AG08396 (cell line): Measurements from ENCODE around the gene CDT1.
"Not testable (repeated sequence)": the region's sequence is repeated elsewhere in the genome, so short reads cannot be mapped to it uniquely, and the experiment has no call there.

Experiments
- DNase-seq: peaks from one replicate; pipeline ENCODE4 v3.0.0; 2012; ENCODE audit warnings: low spot score, mixed read lengths

The CDT1 gene

DNA sequence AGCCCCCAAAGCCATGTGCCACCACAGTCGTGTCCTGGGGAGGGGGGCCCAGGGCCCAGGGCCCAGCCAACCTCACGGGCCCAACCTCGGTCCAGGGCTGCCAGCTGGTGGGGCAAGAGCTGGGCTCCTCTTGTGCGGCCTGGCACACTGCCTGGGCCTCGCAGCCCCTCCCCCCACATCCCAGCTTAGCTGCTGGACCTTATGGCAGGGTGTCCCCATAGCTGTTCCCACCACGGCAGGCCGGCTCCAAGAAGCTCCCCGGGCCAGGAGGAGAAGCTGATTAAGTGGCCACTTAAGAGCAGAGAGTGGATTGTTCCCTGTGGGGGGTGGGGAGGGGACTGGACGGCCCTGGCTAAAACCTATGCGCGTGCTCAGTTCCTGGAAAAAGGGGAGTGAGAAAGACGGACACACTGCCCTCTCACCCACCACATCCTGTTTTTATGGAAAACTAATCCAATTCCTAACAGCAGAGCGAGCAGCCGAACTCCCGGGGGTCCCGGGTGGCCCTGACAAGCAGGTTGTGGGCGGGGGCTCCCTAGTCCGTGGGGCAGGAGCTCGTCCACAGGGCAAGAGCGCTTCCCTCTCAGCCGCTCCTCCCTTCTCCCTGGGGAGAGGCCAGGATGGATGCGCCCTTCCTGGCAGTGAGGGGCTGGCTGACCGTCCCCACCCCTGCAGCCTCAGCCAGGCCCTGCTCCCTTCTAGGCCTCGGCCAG, 35.4 kb upstream of the CDT1 start:
- DNase-seq, result peak; percentile 79

DNA sequence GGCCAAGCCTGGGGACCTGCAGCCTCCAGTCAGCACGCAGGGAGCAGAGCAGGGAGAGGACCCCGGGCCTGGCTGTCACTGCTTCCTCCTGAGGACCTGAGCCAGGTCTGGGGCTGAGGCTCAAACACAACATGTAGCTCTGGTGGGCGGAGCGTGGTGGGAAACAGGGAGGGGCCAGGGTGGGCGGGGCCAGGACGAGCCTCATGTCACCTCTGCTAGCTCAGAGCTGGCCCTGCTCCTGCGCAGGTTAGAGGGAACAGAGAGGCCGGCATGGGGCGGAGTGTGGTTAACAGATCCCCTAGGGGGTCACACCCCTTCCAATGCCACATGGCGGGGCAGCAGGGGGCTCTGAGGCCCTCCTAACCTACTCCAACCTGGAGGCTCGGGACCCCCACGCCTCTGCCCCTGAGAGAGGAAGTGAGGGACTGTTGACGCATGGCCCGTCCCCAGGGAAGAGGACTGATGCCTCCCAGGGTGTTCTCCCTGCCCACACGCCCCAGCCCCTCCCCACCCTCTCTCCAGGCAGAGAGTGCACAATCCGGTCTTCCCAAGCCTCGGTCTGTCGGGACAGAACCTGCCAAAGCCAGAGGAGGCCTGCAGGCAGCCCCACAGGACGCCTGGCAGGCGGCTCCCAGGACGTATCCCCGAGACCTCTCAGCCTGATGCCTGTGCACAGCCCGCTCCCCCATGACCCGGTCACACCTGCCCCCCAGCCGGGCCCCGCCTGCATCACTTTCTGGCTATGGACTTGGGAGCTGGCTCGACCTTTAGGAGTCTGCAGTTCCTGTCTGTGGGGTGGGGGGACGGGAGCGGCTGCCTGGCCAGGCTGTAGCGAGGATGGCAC, 33.8 kb upstream of the CDT1 start:
- peak; percentile 58 for DNase-seq

DNA sequence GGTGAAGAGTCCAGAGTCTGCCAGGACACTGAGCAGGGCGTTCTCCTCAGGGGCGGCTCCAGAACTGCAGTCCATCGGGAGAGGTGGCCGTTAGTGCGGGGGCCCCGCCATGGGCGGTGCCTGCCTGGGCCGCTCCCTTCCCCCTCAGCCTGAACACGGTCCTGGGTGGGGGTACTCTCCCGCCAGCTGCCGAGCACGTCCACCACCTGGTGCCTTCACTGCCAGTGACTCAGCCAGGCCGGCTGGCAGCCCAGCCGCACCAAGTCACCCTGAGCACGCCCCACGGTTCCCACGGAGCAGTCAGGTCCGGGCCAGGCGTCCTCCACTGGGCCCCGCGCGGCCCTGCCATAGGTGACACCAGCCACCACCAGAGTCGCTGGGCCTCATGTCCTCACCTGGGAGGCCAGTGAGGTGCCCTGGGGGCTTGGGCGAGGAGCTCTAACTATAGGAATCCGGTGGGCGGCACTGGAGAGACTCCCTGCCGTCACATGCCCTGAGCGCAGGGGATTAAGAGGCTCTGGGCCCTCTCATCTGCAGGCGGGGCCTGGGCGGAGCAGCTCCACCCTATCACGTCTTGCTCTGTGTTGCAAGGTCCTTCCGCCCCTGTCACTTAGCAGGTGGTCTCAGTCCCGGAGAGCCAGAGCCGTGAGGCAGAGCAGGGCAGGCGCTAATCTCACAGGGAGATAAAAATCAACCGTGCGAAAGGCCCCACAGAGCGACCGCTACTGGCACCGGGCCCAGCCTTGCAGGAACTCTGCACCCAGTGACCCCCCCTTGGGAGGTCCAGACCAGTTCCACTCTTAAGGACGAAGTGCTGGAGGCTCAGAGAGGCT, 32.9 kb upstream of the CDT1 start:
- DNase-seq, result no peak

DNA sequence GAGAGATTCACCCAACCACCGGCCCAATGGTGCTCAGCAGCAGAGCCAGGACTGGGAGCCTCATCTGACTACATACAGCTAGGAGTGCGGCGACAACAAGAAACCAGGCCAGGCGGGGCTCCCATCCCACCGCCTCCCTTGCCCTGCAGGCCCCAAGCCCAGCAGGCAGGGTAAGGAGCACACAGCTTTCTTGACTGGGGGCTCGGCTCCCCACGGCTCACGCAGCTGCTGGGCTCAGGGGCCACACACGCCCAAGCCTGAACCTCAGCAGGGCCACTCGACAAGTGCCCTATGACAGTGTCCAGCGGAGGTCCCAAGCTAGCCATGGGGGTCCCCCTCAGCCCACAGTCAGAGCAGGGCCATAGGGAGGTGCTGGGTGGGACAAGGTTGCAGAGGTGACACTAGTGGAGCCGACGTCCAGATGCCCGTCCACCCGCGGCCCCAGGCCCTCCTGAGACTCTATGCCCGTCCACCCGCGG, 32.3 kb upstream of the CDT1 start:
- no peak for DNase-seq

DNA sequence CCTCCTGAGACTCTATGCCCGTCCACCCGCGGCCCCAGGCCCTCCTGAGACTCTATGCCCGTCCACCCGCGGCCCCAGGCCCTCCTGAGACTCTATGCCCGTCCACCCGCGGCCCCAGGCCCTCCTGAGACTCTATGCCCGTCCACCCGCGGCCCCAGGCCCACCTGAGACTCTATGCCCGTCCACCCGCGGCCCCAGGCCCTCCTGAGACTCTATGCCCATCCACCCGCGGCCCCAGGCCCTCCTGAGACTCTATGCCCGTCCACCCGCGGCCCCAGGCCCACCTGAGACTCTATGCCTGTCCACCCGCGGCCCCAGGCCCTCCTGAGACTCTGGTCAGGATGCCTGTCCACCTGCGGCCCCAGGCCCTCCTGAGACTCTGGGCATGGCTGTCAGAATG, 31.8 kb upstream of the CDT1 start:
- not testable (repeated sequence) for DNase-seq

DNA sequence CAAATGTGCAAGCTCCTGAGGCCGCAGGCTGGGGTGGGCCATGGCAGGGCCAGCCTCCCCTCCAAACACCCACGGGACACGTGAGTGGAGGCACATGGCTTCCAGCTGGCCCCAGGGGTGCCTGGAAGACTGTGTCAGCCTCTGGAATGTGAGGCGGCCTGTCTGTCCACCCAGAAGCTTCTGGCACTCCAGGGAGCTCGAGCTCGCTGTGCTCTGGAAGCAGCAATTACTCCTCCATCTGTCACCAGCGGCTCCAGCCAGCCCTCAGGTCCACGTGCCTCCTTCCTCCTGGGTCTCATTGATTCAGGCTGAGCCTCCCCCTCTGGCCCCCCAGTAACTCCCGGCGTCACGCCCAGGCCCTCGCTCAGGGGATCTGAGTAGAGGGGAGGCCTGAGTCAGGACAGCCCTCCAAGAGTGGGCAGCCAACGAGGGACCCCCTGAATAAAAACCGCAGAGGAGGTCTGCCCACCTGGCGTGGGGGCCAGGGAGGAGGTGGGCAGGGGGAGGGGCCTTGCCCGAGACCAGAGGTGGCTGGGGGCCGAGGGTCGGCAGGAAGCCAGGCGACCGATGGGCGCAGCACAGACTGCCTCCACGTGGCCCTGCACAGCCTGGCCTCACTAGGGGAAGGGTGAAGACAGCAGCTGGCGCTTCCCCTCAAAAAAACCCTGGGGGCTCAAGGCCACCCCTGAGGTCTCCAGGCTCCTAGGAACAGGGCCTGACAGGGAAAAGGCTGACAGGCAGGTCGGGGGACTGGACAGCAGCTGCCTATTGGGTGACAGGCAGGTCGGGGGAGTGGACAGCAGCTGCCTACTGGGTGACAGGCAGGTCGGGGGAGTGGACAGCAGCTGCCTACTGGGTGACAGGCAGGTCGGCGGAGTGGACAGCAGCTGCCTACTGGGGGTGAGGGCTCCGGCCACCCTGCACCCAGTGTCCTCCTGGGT, 30.4 kb upstream of the CDT1 start:
- peak; percentile 94 for DNase-seq

DNA sequence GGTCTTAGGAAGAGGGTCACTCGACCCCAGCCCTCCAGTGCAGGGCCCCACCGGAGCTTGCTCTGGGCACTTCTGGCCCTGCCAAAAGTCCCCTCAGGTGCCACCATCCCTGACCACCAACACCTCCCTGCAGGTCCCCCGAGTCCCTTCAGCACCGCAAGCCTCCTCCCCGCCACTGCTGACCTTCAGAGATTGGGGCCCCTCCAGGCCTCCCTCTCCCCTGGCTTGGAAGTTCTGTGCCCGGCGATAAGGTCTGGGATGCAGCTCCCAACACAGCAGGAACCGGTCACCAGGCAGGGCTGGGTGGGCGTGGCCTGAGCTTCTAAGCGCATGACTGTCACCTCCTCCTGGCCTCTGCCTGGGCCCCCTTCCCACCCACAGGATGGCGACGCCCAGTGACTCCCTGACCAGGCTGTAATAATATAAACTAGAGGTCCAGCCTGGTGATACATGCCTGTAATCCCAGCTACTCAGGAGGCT, 29.7 kb upstream of the CDT1 start:
- DNase-seq, result peak; percentile 85

DNA sequence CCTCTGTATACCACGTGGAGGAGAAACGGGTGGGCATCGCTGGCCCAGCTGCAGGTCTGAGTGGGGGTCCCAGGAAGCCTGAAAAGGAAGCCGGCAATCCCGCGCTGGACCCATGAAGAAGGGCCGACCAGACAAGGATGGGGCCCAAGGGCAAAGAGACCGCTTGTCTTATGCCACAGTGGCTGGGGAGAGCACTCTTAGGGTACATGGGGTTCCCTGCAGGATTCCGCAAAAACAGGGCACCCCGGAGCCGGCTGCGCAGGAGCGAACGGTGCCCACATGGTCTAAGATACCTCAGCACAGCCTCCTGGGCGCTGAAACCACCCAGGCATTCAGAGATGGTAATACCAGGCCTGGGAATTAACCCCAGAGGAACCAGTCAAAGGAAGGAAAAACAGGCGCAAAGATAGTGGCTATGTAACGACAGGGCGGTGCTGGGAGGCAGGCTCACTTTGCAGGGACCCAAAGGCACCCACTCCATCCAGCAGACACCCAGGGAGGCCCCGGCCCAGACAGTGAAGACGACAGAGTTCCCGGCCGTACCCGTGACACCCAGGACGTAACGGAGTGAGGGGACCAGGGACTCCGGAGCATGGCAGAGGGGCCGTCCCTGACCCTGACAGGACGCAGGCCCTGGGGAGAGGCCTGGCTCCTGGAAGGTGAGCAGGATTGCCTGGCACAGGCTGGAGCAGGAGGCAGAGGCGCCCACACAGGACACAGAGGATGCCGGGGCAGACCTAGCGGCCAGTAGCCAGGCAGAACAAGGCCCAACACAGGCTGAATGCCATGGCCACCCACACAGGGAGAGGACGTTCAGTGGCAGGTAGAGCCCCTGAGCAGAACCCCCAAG, 28.8 kb upstream of the CDT1 start:
- DNase-seq, result no peak

DNA sequence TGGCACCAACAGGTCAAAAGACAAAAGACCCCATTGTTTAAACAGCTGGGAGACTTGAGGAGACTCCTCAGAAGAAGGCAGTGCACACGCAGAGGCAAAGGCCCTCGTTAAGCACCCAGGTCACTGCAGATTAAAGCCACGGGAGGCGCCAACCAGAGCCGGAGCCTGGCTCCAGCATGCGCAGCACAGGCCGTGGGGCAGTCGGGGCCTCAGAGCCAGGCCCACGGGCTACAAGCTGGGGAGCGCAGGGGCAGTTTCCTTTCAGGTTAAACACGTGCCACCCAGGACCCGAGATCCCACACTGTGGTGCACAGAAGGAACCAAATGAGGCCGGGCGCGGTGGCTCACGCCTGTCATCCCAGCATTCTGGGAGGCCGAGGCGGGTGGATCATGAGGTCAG, 27.8 kb upstream of the CDT1 start:
- DNase-seq, result no peak

DNA sequence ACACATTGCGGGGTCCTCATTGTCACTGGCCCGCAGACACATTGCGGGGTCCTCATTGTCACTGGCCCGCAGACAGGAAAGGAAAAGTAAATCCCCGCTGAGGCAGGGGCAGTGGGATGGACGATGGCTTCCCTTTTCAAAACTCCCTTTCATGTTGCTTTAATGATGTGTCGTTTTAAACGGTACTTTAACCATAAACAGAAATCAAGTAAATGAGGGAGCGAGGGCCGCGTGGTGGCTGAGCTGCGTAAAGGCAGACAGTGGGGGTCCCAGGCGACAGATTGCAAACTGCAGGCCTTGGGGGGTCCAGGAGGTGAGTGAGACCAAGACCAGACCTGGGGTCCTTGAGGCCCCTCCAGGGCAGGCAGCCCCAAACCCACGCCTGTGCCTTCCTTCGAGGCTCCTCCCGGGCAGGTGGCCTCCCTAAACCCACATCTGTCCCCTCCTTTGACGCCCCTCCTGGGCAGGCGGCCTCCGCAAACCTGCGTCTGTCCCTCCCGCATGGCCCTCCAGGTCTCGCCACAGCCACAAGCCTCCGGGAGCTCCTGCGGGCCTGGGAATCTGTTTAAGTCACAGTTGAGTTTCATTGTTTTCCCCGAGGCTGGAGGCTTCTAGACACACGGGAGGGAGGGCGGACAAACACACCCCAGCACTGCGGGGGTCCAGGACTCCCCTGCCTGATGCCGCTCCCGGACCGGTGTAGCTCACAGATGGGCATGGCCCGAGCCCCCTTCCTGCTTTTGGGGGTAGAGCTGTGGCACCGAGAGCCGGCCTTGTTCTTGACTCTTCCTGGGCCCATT, 25.9 kb upstream of the CDT1 start:
- no peak for DNase-seq

DNA sequence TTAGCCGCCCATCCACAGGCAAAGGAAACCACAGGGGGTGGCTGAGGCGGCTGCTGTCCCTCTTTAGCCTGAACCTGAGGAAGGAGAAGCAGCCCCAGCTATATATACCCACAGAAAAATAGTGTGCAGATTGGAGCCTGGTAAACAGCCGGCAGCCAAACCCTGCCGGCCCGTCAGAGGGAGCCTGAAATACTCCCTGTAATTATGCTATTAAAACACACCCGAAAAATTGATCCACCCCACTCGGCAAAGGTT, 25.4 kb upstream of the CDT1 start:
- no peak for DNase-seq

DNA sequence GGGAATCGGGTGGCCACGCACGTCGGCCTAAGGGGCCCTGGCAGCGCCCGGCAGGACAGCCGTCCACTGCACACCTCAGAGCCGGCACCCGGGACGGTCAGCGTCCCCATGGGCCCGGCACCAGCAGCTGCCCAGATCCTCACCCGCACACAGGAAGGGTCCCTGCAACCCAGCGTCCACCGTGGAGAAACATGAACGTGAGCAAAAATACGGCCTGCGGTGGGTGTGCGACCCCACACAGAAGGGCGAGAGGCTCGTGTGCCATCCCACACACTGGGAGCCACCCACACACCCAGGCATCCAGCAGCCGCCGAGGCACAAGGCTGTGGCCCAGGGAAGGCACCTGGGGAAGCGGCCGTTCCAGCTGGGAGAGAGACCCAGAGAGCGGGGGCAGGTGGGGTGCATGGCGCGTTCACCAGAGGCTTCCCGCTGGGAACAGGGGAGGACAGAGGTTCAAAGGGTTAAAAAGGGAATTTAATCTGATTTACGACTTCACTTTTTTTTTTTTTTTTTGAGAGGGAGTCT, 25.0 kb upstream of the CDT1 start:
- DNase-seq, result no peak

DNA sequence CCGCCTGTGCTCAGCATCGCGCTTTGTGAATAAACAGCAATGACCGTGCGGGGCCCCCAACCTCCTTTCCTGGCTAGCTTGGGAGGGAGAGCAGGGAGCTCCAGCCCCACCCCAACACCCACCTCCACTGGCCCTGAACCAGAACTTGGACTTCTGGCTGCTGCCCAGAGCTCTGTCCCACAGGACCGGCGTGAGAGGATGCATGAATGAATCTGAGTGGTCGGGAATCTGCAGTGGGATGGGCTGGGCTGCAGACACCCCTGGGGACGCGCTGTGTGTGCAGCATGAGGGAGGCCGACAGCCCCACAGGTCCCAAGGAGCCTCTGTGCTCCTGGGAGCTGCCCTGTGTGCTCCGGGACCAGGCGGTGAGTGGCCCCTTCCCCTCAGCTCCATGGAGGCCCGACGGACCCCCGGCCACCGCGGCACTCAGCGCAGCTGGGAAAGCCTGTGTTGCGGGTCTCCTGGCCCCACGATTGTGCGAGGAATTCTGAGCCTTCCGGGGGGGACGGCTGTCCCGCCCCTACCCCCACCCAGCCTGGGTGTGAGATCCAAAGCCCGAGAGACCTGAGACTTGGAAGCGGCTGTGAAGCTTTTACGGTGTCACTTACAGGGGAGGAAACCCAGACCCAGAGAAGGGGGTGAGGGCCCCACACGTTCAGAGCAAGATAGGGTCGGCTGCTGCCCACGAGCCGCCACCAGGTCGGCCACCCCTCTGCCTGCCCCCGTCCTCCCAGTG, 24.0 kb upstream of the CDT1 start:
- DNase-seq, result no peak

DNA sequence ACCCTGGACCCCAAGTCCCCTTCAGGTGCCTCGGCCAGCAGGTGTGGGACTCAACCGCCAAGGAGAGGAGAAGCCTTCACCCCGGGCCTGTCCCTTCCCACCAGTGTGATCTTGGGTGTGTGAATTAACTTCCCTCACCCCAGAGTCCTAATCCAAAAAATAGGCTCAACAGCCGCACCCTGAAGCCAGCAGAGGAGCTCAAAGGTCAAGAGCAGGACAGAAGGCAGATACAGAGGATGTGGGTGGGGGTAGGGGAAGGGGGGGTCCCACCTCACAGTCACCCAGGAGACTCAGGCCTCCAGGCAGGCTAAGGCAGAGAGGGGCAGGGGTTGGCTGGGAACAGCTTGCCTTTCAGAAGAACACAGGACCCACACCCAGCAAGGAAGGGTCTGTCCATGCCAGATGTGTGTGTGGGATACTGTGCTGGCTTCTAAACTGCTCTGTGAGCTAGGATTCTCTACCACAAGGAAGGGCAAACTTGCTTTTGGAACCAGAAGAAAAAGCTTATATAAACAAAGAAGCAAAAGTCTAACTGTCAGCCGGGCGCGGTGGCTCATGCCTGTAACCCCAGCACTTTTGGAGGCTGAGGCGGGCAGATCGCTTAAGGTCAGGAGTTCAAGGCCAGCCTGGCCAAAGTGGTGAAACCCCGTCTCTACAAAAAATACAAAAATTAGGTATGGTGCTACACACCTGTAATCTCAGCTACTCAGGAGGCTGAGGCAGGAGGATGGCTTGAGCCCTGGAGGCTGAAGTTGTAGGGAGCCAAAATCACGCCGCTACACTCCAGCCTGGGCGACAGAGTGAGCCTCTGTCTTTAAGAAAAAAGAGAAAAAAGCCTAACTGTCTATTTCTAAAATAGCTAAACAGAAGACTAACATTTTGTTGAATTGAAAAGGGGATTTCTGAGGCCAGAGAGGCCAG, 23.2 kb upstream of the CDT1 start:
- DNase-seq, result no peak

DNA sequence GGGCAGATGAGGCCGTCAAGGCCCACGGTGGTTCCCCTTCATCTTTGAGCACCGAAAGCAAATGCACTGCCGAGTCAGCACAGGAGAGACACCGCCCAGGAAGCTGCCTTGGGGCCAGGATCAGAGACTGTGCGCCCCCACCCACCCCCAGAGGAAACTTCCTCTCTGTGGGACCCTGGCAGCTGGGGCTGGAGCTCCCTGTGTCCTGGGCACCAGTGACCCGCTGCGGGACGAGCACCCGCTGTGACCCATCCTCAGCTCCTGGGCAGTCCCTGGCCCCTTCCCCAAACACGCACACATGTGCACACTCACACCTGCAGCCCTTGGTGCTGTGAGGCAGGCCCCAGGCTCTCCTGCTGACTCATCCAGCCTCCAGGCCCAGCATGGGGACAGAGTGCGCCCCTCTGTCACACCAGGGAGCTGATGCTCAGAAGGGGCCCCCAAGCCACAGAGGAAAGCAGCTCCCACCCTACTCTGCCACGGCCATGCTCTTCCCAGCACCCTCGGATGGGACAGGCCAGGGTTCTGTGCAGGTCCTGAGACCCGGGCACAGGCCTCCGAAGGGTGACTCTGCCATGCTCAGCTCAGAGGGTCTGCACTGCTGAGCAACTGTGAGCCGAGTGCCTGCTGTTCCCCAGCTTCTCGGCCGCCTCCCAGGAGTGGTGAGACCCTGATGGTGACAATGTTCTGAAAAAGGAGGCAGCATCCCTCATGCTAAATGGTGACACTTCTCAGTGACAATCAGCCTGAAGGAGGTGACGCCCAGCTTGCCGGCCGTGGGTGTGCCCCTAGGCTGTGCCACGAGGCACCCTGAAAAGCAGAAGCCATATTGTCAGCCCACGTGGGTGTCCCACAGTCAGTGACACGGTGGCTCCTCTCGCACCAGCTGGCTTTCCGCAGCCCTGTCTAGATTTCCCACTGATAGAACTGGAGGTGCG, 22.2 kb upstream of the CDT1 start:
- no peak for DNase-seq
